RWPE2 (cell line): ENCODE results near the gene TMPRSS9.

Experiments used
- ATAC-seq: fragments of 200-7000 bp; cut with Tn5 transposase; 3 replicates; pipeline ENCODE4 v1.9.1; 2021; ENCODE audit warnings: low read depth
- DNase-seq: peaks from one replicate; pipeline ENCODE4 v3.0.0-alpha.2; 2020; ENCODE audit warnings: low spot score
- H3K27ac ChIP-seq: fragments of 450-650 bp; 2 replicates; pipeline ENCODE4 v1.5.1; 2017; ENCODE audit warnings: mild to moderate bottlenecking; ENCODE audit not compliant: poor library complexity, severe bottlenecking
- H3K27me3 ChIP-seq: fragments of 250-450 bp; sonication (Bioruptor Pico); 2 replicates; pipeline ENCODE4 v1.5.1; 2021; ENCODE audit warnings: mild to moderate bottlenecking, moderate library complexity; ENCODE audit not compliant: insufficient read depth, poor library complexity, severe bottlenecking
- H3K36me3 ChIP-seq: fragments of 250-450 bp; sonication (Bioruptor Pico); 2 replicates; pipeline ENCODE4 v1.5.1; 2020; ENCODE audit warnings: low read depth, mild to moderate bottlenecking, moderate library complexity
- H3K4me1 ChIP-seq: fragments of 250-450 bp; sonication (Bioruptor Pico); 2 replicates; pipeline ENCODE4 v1.5.1; 2021; ENCODE audit warnings: mild to moderate bottlenecking, moderate library complexity; ENCODE audit not compliant: insufficient read depth, poor library complexity, severe bottlenecking
- H3K4me3 ChIP-seq: fragments of 250-450 bp; sonication (Bioruptor Pico); 2 replicates; pipeline ENCODE4 v1.5.1; 2021; ENCODE audit warnings: mild to moderate bottlenecking, moderate library complexity; ENCODE audit not compliant: severe bottlenecking
- H3K9me3 ChIP-seq: fragments of 250-450 bp; sonication (Bioruptor Pico); 2 replicates; pipeline ENCODE4 v1.5.1; 2021; ENCODE audit warnings: mild to moderate bottlenecking, moderate library complexity; ENCODE audit not compliant: severe bottlenecking
- TF ChIP-seq, protein P1 (sequence below): fragments of 450-650 bp; IDR thresholded peaks from one replicate; pipeline ENCODE4 v1.5.1; 2017; ENCODE audit warnings: mild to moderate bottlenecking, moderate library complexity; ENCODE audit not compliant: poor library complexity, severe bottlenecking

Gene TMPRSS9

DNA sequence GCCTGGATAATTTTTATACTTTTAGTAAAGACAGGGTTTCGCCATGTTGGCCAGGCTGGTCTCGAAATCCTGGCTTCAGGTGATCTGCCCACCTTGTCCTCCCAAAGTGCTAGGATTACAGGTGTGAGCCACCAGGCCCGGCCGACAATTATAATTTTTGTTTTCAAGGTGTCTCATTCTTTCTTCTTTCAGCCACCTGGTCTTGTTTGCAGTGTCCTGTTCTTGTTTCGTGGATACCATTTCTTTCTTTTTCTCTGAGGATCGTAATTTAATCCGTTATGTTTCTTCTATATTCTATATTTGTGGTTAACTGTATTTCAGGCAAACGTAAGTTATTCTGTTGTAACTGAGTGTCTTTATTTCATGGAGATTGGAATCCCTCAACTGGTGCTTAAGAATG, 51.6 kb downstream of the TMPRSS9 start:
- ATAC-seq (no peak), DNase-seq (no peak)
- Histone ChIP-seq H3K4me1 (no peaks in the 10 kb centered on the region), H3K9me3 (no peaks in the 10 kb centered on the region), H3K27ac (no peak overlapping the region), H3K27me3 (no peaks in the 10 kb centered on the region), H3K36me3 (no peaks in the 10 kb centered on the region), H3K4me3 (no peak overlapping the region)
- TF ChIP-seq, protein P1, sequence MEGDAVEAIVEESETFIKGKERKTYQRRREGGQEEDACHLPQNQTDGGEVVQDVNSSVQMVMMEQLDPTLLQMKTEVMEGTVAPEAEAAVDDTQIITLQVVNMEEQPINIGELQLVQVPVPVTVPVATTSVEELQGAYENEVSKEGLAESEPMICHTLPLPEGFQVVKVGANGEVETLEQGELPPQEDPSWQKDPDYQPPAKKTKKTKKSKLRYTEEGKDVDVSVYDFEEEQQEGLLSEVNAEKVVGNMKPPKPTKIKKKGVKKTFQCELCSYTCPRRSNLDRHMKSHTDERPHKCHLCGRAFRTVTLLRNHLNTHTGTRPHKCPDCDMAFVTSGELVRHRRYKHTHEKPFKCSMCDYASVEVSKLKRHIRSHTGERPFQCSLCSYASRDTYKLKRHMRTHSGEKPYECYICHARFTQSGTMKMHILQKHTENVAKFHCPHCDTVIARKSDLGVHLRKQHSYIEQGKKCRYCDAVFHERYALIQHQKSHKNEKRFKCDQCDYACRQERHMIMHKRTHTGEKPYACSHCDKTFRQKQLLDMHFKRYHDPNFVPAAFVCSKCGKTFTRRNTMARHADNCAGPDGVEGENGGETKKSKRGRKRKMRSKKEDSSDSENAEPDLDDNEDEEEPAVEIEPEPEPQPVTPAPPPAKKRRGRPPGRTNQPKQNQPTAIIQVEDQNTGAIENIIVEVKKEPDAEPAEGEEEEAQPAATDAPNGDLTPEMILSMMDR, result no peak

DNA sequence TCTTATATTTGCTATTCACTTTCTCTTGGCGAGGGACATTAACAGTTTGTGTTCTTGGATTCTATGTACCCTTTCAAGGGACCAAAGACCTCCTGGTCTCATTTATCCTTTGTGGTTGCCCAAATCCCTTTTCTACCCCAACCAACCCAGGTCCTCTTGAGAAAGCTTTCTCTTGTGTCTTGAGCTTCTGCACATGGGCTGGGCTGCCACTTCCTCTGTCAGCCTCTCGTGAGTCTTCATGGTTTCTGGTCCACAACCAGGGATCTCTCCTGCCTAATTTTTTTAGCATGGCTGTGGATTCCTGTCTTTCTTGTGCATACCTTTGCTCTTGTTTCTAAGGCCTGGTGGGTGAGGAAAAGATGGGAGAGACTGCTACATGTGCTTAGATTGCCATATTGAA, 52.4 kb downstream of the TMPRSS9 start:
- no peak for ATAC-seq
- DNase-seq, result no peak
- no peak overlapping the region for H3K27ac ChIP-seq
- no peak overlapping the region for H3K4me3 ChIP-seq
- H3K36me3 ChIP-seq, result no peaks in the 10 kb centered on the region
- H3K27me3 ChIP-seq, result no peaks in the 10 kb centered on the region
- TF ChIP-seq, protein P1, result no peak
- no peaks in the 10 kb centered on the region for H3K4me1 ChIP-seq
- H3K9me3 ChIP-seq, result no peaks in the 10 kb centered on the region

DNA sequence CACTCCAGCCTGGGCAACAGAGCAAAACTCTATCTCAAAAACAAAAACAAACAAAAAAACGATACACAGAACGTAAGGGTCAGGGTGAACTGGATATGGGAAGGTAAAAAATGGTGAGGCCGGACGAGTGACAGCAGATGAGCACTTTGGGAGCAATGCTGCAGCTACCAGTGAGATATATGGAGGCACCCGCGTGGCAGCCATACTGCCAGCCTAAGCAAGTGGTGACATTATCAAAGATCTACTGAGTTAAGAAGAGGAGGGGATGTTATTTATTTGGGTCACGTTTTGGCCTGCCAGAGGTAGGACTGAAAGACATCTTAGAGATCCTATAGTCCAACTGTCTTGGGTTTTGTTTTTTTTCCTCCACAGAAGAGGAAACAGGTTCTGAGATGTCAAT, 53.1 kb downstream of the TMPRSS9 start:
- Histone ChIP-seq H3K9me3 (no peaks in the 10 kb centered on the region), H3K4me1 (no peaks in the 10 kb centered on the region), H3K36me3 (no peaks in the 10 kb centered on the region), H3K27ac (no peak overlapping the region), H3K4me3 (no peak overlapping the region), H3K27me3 (no peaks in the 10 kb centered on the region)
- TF ChIP-seq, protein P1, result no peak
- ATAC-seq, result no peak
- no peak for DNase-seq

DNA sequence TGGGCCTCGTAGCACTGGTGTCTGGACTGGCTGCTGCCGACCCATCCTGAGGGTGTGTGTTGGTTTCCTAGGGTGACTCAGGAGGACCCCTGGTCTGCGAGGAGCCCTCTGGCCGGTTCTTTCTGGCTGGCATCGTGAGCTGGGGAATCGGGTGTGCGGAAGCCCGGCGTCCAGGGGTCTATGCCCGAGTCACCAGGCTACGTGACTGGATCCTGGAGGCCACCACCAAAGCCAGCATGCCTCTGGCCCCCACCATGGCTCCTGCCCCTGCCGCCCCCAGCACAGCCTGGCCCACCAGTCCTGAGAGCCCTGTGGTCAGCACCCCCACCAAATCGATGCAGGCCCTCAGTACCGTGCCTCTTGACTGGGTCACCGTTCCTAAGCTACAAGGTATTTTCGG, 53.6 kb downstream of the TMPRSS9 start:
- Histone ChIP-seq H3K27me3 (no peaks in the 10 kb centered on the region), H3K4me1 (no peaks in the 10 kb centered on the region), H3K9me3 (no peaks in the 10 kb centered on the region), H3K4me3 (no peak overlapping the region), H3K27ac (no peak overlapping the region), H3K36me3 (no peaks in the 10 kb centered on the region)
- TF ChIP-seq, protein P1, result no peak
- DNase-seq, result no peak
- no peak for ATAC-seq

GRCh38 chr19:2415281-2415972, 55.4 kb downstream of the TMPRSS9 start:
- no peaks in the 10 kb centered on the region for H3K27me3 ChIP-seq
- TF ChIP-seq, protein P1, result no peak

More at GRCh38 chr19:2415281-2415972, 55.4 kb downstream of the TMPRSS9 start:
- ATAC-seq (no peak), DNase-seq (peak; percentile 42)
- Histone ChIP-seq H3K4me3 (no peak overlapping the region), H3K27ac (no peak overlapping the region), H3K4me1 (no peaks in the 10 kb centered on the region), H3K9me3 (no peaks in the 10 kb centered on the region), H3K36me3 (no peaks in the 10 kb centered on the region; the same call in 1 of the 2 replicates)
